ENCODE results near the gene TNFRSF19. TPM values are rescaled to one million over a fixed set of nuclear protein-coding genes. Genes with fewer than 3 reads are reported as not detected.

The TNFRSF19 gene
- total and polyA plus RNA-seq, 10 of the 15 experiments (the other 5 are each of a cell fraction or from before 2014, with no cell fraction given) = 16.4 to 46.2 (median 35.4) TPM

GRCh38 chr13:23695196-23695595 is 125.0 kb downstream of the TNFRSF19 start:
- TF ChIP-seq, protein P1, sequence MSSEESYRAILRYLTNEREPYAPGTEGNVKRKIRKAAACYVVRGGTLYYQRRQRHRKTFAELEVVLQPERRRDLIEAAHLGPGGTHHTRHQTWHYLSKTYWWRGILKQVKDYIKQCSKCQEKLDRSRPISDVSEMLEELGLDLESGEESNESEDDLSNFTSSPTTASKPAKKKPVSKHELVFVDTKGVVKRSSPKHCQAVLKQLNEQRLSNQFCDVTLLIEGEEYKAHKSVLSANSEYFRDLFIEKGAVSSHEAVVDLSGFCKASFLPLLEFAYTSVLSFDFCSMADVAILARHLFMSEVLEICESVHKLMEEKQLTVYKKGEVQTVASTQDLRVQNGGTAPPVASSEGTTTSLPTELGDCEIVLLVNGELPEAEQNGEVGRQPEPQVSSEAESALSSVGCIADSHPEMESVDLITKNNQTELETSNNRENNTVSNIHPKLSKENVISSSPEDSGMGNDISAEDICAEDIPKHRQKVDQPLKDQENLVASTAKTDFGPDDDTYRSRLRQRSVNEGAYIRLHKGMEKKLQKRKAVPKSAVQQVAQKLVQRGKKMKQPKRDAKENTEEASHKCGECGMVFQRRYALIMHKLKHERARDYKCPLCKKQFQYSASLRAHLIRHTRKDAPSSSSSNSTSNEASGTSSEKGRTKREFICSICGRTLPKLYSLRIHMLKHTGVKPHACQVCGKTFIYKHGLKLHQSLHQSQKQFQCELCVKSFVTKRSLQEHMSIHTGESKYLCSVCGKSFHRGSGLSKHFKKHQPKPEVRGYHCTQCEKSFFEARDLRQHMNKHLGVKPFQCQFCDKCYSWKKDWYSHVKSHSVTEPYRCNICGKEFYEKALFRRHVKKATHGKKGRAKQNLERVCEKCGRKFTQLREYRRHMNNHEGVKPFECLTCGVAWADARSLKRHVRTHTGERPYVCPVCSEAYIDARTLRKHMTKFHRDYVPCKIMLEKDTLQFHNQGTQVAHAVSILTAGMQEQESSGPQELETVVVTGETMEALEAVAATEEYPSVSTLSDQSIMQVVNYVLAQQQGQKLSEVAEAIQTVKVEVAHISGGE (CRISPR knock-in tag; IDR thresholded peaks at IDR 0.05) = no peak
- no peak for TF ChIP-seq JUND (IDR thresholded peaks at IDR 0.05; ENCODE audit: low read depth, low read length)
- H3K4me2 ChIP-seq (ENCODE audit: control insufficient read depth, insufficient read depth) = peak overlapping the region; percentile 74; the same call in 1 of the 2 replicates
- H3K79me2 ChIP-seq (ENCODE audit: control insufficient read depth, insufficient read depth, low read length) = no peaks in the 10 kb centered on the region
- no peak for DNase-seq (ENCODE audit: low read depth, low spot score)
- intact Hi-C loops (cut with micrococcal nuclease; ENCODE audit: unreplicated experiment) (no loop called here), in situ Hi-C loops (cut with MboI) (no loop called here)
- H3K27ac ChIP-seq (ENCODE audit: control insufficient read depth, insufficient read depth) = no peak overlapping the region
- no TSS peak for BruUV-seq (replicated peaks)
- H3K9me3 ChIP-seq (replicated peaks; ENCODE audit: control insufficient read depth, insufficient read depth, low read length) = no peaks in the 10 kb centered on the region; the same call in 2 of the 3 replicates
- WGBS (ENCODE audit: insufficient coverage, insufficient replicate concordance, low lambda C conversion rate, missing lambda C conversion rate) = 84% methylated on average over 28 of the region's 28 CpGs
- no peak overlapping the region; the same call in 1 of the 2 replicates for H3K9ac ChIP-seq (ENCODE audit: control insufficient read depth, insufficient read depth, low read length)
- ChIA-PET POLR2A (no interaction called here), SMC1A (ENCODE audit: uncharacterized antibody, unreplicated experiment) (no interaction called here), RAD21 (ENCODE audit: unreplicated experiment) (no interaction called here), CTCF (no interaction called here)
- no peak for FAIRE-seq
- H3K4me1 ChIP-seq (ENCODE audit: control insufficient read depth, insufficient read depth, low read length) = peaks cover 7% of the 10 kb centered on the region; the same call in 1 of the 2 replicates
- no peaks in the 10 kb centered on the region for H4K20me1 ChIP-seq (ENCODE audit: control insufficient read depth, insufficient read depth)
- no peaks in the 10 kb centered on the region for H3K36me3 ChIP-seq (ENCODE audit: control insufficient read depth in 2 of 2, insufficient read depth in 2 of 2, low read length in 1 of 2)
- H3K27me3 ChIP-seq (replicated peaks in 1 of 2; ENCODE audit: control insufficient read depth in 2 of 2, insufficient read depth in 2 of 2, low read length in 1 of 2) = no peaks in the 10 kb centered on the region
- no peak for ATAC-seq
- H3K4me3 ChIP-seq = no peak overlapping the region
- peak overlapping the region; percentile 85 for H2AFZ ChIP-seq (ENCODE audit: control insufficient read depth, low read depth, low read length)

All from GM12878 (cell line).